ENCODE data around the gene TMED7. TPM values are rescaled to one million over a fixed set of nuclear protein-coding genes. Genes with fewer than 3 reads are reported as not detected.
A peak's percentile ranks its signal among the peaks of the same experiment; 100 is the strongest.

The TMED7 gene
- total and polyA plus RNA-seq, 2 of the 13 experiments (the other 11 are each of a cell fraction or from before 2014, with no cell fraction given), result 58.0 to 113 TPM

DNA sequence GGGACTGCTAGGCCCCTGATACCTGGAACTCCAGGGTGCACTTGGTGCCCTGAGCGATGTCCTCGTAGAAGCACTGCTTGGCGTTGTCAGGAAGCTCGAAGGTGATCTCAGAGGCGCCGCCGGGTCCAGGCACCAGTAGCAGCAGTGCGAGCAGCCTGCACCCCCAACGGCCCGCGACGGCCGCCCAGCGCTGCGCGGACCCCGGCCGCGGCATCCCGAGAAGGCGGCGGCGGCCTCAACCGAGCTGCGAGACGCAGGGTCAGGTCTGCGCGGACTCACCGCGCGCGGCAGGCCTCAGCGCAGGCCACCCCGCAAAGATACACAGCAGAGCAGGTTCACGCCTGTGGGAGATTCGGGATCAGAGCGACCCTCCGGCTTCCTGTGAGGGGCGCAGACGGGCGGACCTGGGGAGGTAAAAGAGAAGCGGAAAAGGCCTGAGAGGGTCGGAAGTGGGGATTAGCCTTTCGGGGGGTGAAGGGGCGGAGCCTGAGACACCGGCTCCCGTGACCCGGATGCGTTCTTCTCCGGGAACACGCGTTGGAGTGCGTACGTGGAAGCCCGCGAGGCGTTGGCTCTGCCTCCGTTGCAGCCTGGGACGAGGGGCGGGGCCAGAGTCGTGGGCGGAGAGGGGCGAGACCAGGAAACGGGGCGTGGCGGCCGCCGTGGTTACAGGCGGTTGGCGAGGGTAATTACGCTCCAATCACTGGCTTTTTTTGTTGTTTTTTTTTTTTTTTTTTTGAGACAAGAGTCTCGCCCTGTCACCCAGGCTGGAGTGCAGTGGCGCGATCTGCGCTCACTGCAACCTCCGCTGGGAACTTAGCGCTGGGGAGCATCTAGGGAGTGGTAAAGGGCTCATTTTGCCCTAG, at the start of gene TMED7 (continued):
- TF ChIP-seq TAF1 (CRISPR knock-in tag; IDR thresholded peaks at IDR 0.05) (peak; percentile 73), SAP130 (CRISPR knock-in tag; IDR thresholded peaks at IDR 0.05; ENCODE audit: low read depth) (peak; percentile 96), HES4 (CRISPR knock-in tag; IDR thresholded peaks at IDR 0.05; ENCODE audit: borderline replicate concordance) (peak; percentile 76), ZNF619 (CRISPR knock-in tag; IDR thresholded peaks at IDR 0.05) (peak; percentile 59; the same call in 1 of the 2 replicates), FOSL2 (CRISPR knock-in tag; IDR thresholded peaks at IDR 0.05) (peak; percentile 14; the same call in 1 of the 2 replicates), ZNF274 (CRISPR knock-in tag; IDR thresholded peaks at IDR 0.05) (peak; percentile 65), NCOA2 (CRISPR knock-in tag; IDR thresholded peaks at IDR 0.05) (peak; percentile 32; the same call in 1 of the 2 replicates), RXRA (CRISPR knock-in tag; IDR thresholded peaks at IDR 0.05) (peak; percentile 40; the same call in 1 of the 2 replicates), ZBTB7B (CRISPR knock-in tag; IDR thresholded peaks at IDR 0.05) (peak; percentile 54; the same call in 1 of the 2 replicates), TBX2 (CRISPR knock-in tag; IDR thresholded peaks at IDR 0.05; ENCODE audit: borderline replicate concordance) (peak; percentile 92), HNRNPLL (IDR thresholded peaks at IDR 0.05; ENCODE audit: low read depth, low read length, poor library complexity, severe bottlenecking) (peak; percentile 98), MED1 (CRISPR knock-in tag; IDR thresholded peaks at IDR 0.05) (peak; percentile 73), KAT7 (CRISPR knock-in tag; IDR thresholded peaks at IDR 0.05; ENCODE audit: borderline replicate concordance) (peak; percentile 88)
- TF ChIP-seq, protein P1, sequence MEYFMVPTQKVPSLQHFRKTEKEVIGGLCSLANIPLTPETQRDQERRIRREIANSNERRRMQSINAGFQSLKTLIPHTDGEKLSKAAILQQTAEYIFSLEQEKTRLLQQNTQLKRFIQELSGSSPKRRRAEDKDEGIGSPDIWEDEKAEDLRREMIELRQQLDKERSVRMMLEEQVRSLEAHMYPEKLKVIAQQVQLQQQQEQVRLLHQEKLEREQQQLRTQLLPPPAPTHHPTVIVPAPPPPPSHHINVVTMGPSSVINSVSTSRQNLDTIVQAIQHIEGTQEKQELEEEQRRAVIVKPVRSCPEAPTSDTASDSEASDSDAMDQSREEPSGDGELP (IDR thresholded peaks at IDR 0.05; ENCODE audit: borderline replicate concordance, low read depth), result peak; percentile 24; the same call in 1 of the 2 replicates

Measured in HepG2 (cell line).